ENCODE results near the gene OR56B1.
A peak's percentile ranks its signal among the peaks of the same experiment; 100 is the strongest.
"Not testable (repeated sequence)": the region's sequence is repeated elsewhere in the genome, so short reads cannot be mapped to it uniquely, and the experiment has no call there.

OR56B1 gene

GRCh38 chr11:5736396-5736795 lies at the start of gene OR56B1:
Gene OR56B1, plus strand, starts transcription at chr11:5736448. Its CDS starts 69 bp downstream, at chr11:5736517.
- DNase-seq (ENCODE audit: low spot score): no peak

- no peak for DNase-seq (ENCODE audit: low spot score)
These were observed 47.8 kb upstream of the OR56B1 start for GRCh38 chr11:5688482-5688881.

GRCh38 chr11:5689551-5689983 lies 46.7 kb upstream of the OR56B1 start, which contains the start of gene TRIM22:
Gene TRIM22, plus strand, starts transcription at chr11:5689790. Its CDS starts 6,443 bp downstream, at chr11:5696233.
- peak; percentile 41 for DNase-seq (ENCODE audit: low spot score)

- no peak for DNase-seq (ENCODE audit: low spot score)
These were observed 46.0 kb upstream of the OR56B1 start for GRCh38 chr11:5690216-5690615.

- no peak for DNase-seq (ENCODE audit: low spot score)
These were observed 45.5 kb upstream of the OR56B1 start for GRCh38 chr11:5690736-5691135.

GRCh38 chr11:5691238-5691963 lies 44.8 kb upstream of the OR56B1 start:
- not testable (repeated sequence) for DNase-seq (ENCODE audit: low spot score)

GRCh38 chr11:5691964-5692361 lies 44.3 kb upstream of the OR56B1 start:
- no peak for DNase-seq (ENCODE audit: low spot score)

- DNase-seq (ENCODE audit: low spot score): no peak
These were observed 41.6 kb upstream of the OR56B1 start for GRCh38 chr11:5694642-5695041.

GRCh38 chr11:5695580-5695979 lies 40.7 kb upstream of the OR56B1 start:
- DNase-seq (ENCODE audit: low spot score): no peak

GRCh38 chr11:5696210-5696609 lies 40.0 kb upstream of the OR56B1 start:
- DNase-seq (ENCODE audit: low spot score): no peak

- DNase-seq (ENCODE audit: low spot score): no peak
These were observed 38.0 kb upstream of the OR56B1 start for GRCh38 chr11:5698281-5698680.

- no peak for DNase-seq (ENCODE audit: low spot score)
These were observed 35.7 kb upstream of the OR56B1 start for GRCh38 chr11:5700421-5701054.

- DNase-seq (ENCODE audit: low spot score): no peak
These were observed 35.1 kb upstream of the OR56B1 start for GRCh38 chr11:5701055-5701577.

- no peak for DNase-seq (ENCODE audit: low spot score)
These were observed 32.3 kb upstream of the OR56B1 start for GRCh38 chr11:5703741-5704536.

GRCh38 chr11:5705688-5706087 lies 30.6 kb upstream of the OR56B1 start:
- DNase-seq (ENCODE audit: low spot score): no peak

- DNase-seq (ENCODE audit: low spot score): no peak
These were observed 23.7 kb upstream of the OR56B1 start for GRCh38 chr11:5712507-5712906.

GRCh38 chr11:5713695-5714094 lies 22.6 kb upstream of the OR56B1 start:
- no peak for DNase-seq (ENCODE audit: low spot score)

- DNase-seq (ENCODE audit: low spot score): not testable (repeated sequence)
These were observed 19.7 kb upstream of the OR56B1 start for GRCh38 chr11:5716518-5716917.

GRCh38 chr11:5719703-5720495 lies 16.3 kb upstream of the OR56B1 start:
- no peak for DNase-seq (ENCODE audit: low spot score)

GRCh38 chr11:5722622-5723021 lies 13.6 kb upstream of the OR56B1 start:
- no peak for DNase-seq (ENCODE audit: low spot score)

- no peak for DNase-seq (ENCODE audit: low spot score)
These were observed 9.9 kb upstream of the OR56B1 start for GRCh38 chr11:5726351-5726750.

- DNase-seq (ENCODE audit: low spot score): no peak
These were observed 8.6 kb upstream of the OR56B1 start for GRCh38 chr11:5727691-5728090.

Measured in putamen (tissue), 1 donor.